ENCODE measurements around the gene VIPR2.

- TF ChIP-seq CTCF (conservative IDR thresholded peaks at IDR 0.05) = no peak
- TF ChIP-seq ZFX (IDR thresholded peaks at IDR 0.05) = no peak
Observed at GRCh38 chr7:159092701-159093121, 52.0 kb downstream of the VIPR2 start.
